ENCODE measurements around the gene EYS.

The EYS gene

DNA sequence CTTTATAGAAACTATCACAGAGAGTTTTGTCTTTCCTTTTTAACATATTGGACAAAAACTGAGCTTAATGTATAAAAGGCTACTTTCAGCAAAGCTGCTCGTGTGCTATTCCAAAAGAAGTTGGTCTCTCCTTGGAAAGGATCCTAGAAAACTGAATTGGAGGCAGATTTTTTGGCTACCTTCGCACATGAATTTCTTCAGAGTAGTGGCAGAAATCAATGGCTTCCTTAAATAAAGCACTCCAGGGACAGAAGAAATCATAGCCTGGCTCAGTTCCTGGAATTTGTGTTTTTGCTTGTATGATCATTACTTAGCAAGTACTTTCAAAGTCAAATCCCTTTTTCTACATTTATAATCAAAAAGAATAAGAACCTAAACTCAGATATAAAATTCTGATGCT lies 1291.1 kb downstream of the EYS start:
- TF ChIP-seq GATA2 (IDR thresholded peaks at IDR 0.05; ENCODE audit: low read depth, low read length) (no peak), GATA3 (IDR thresholded peaks at IDR 0.05; ENCODE audit: low read depth, low read length) (no peak)

DNA sequence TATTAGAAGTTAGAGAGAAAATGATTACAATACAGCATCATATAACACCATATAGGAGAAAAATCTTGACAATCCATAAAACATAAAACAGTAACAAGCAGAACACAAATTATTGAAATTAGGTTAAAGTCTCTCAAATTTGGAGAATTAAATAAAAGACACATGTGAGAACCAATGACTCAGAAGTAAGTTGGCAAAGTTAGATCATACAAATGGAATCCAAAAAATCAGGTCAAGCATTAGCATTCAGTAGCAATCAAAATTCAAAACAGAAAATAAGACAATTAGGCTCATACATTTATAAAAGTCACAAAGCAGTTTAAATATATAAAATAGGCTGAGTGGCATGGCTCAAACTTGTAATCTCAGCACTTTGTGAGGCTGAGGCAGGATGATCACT lies 1295.8 kb downstream of the EYS start:
- TF ChIP-seq GATA3 (IDR thresholded peaks at IDR 0.05; ENCODE audit: low read depth, low read length), result no peak
- no peak for TF ChIP-seq GATA2 (IDR thresholded peaks at IDR 0.05; ENCODE audit: low read depth, low read length)

DNA sequence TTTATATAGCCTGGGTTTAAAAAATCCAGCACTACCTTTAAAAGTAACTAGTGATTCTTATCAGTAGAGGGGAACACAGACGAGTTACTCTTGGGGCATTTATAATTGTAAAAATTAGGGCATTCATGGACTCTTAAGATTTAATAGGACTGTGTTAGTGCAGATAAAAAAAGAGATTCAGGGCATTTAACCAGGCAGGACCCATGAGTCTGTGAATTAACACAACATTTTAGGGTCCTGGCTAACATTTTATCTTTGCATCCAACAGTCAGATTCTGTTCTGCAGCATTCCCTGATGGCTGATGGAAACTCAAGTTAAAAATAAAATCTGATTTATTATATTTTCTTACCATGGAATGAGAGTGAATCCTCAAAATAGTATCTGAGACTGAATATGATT lies 1297.1 kb downstream of the EYS start:
- TF ChIP-seq GATA2 (IDR thresholded peaks at IDR 0.05; ENCODE audit: low read depth, low read length), result peak; percentile 54; the same call in 1 of the 2 replicates
- TF ChIP-seq GATA3 (IDR thresholded peaks at IDR 0.05; ENCODE audit: low read depth, low read length), result peak; percentile 64; the same call in 1 of the 2 replicates

DNA sequence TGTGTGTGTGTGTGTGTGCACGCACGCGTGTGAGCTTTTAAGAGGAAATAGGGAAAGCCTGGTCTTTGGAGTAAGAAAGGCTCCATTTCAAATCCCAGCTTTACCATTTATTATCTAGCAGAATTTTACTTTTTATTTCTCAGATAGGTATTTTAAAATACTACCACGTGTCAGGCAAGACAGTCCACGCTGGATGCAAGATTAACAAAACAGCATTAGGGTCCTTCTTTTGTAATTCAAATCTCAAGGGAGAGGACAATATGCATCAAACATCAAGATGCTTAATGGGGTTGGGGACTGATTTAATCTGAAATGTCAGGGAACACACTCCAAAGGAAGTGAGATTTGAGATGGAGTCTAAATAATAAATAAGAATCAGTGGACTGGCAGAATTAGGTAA lies 1302.6 kb downstream of the EYS start:
- TF ChIP-seq GATA3 (IDR thresholded peaks at IDR 0.05; ENCODE audit: low read depth, low read length) (no peak), GATA2 (IDR thresholded peaks at IDR 0.05; ENCODE audit: low read depth, low read length) (no peak)

DNA sequence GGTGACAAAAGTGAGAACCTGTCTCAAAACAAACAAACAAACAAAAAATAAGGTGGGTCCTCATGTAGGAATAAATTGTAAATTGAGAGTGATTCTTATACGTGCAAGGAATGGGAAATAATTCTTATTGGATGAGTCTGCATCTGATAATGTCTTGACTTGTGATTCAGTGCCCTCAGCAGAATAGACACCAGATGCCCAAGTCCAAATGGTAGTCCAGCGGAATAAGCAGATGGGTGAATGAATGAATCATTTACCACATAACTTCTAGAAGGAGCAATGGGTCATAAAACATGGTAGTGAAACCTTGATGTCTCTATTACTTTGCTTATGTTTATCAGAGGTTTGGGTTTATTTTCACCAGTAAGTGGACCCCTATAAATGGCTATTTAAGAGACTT lies 1323.7 kb downstream of the EYS start:
- TF ChIP-seq GATA2 (IDR thresholded peaks at IDR 0.05; ENCODE audit: low read depth, low read length) (no peak), GATA3 (IDR thresholded peaks at IDR 0.05; ENCODE audit: low read depth, low read length) (no peak)

DNA sequence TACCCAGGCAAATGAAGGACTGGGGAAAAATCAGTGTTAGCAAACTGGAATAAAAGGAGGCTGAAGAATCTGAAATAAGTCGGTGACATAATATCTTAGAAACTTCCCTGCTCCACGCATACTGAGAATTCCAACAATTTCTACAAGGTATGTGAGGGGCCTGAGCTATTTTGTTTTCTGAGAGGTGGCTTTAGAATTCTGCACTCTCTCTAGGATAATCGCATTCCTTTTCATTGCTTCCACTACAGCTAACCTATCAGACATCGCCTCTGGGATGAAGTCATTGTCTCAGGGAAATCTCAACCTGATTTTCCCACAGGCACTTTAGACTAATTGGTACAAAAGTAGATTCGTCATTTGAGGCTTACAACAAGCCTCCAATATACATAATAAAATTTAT lies 1330.6 kb downstream of the EYS start:
- TF ChIP-seq GATA2 (IDR thresholded peaks at IDR 0.05; ENCODE audit: low read depth, low read length) (no peak), GATA3 (IDR thresholded peaks at IDR 0.05; ENCODE audit: low read depth, low read length) (no peak)

DNA sequence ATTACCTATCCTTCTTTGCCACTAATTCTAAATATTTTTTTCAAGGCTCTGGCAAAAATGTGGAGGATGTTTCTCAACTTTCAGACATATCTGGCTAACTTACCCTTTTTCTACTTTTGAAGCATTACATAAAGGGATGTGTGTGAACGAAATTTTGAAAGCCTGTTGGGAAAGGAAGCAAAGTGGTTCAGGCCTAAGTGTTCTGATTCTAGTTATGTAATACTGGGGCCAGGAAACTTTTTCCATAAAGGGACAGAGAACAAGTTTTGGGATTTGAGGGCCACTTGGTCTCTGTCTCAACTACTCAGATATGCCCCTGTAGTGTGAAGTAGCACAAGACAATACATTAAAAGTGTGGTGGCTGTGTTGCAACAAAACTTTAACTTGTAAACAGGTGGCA lies 1349.6 kb downstream of the EYS start:
- no peak for TF ChIP-seq GATA2 (IDR thresholded peaks at IDR 0.05; ENCODE audit: low read depth, low read length)
- TF ChIP-seq GATA3 (IDR thresholded peaks at IDR 0.05; ENCODE audit: low read depth, low read length), result no peak

DNA sequence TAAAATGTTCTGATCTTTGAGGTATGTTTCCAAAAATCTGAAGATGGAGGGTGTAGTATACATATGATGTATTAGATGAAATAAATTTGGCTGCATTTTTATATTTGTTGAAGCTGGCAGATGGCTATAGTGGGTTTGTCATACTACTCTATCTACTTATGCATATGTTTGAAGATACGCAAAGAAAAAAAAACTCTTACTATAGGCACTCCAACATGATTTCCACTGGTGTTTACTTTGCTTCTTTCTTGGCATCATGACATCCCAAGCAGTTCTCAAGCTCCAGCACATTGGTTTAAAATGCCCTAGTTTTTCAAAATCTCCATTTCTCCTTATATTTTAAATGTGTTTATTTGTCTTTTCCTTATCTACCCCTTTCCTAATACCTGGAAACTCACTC lies 1359.6 kb downstream of the EYS start:
- TF ChIP-seq GATA3 (IDR thresholded peaks at IDR 0.05; ENCODE audit: low read depth, low read length) (no peak), GATA2 (IDR thresholded peaks at IDR 0.05; ENCODE audit: low read depth, low read length) (no peak)

DNA sequence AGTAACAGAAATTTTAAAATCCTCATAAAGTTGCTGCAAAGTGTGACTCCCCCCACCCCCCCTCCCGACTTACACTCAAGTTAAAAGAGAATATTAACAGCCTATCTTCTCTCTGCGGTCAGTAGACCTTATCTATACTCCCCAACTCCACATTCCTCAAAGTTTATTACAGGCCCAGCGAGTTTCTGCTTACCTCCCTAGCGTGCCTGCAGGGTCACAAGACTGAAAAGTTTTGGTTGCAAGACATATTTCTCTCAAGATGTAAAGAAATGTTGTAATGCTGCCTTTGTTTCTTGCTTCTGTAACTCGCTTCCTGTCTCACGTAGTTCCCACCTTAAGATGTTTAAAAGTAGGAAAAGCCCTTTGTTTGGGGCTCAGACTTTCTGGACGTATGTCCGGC lies 1371.8 kb downstream of the EYS start:
- TF ChIP-seq GATA2 (IDR thresholded peaks at IDR 0.05; ENCODE audit: low read depth, low read length), result no peak
- no peak for TF ChIP-seq GATA3 (IDR thresholded peaks at IDR 0.05; ENCODE audit: low read depth, low read length)

DNA sequence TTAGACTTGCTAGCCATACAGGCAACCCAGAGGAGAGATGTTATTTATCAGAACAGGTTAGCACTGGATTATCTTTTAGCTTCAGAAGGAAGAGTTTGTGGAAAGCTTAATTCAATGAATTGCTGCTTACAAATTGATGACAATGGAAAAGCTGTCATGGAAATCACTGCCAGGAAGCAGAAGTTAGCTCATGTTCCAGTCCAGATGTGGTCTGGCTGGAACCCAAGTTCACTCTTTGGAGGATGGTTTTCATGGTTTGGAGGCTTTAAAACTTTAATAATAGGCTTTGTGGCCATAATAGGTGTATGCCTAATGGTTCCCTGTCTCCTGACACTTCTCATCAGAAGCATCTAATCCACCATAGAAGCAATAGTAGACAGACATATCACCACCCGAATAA lies 1372.4 kb downstream of the EYS start:
- TF ChIP-seq GATA3 (IDR thresholded peaks at IDR 0.05; ENCODE audit: low read depth, low read length), result no peak
- TF ChIP-seq GATA2 (IDR thresholded peaks at IDR 0.05; ENCODE audit: low read depth, low read length), result no peak

DNA sequence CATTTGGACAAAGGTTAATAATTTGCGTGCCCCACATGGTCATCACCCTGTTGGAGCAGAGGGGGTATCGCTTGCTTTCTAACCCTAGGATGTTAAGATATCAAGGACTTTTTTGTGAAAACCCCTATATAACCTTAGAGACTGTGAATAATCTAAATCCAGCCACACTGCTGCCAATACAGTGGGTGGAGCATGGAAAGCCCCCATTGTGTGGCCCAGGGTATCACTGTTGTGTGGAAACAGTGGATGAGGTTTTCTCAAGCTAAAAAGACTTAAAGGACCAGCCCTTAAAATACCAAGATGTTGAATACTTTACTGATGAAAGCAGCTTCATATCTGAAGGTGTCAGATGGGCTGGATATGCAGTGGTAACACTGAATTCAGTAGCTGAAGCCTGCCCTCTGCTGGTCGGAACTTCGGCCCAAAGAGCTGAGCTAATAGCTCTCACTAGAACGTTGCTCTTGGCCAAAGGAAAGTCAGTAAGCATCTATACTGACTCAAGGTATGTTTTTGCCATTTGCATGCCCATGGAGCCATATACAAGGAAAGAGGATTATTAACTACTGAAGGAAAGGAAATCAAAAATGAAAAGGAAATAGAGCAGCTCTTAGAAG lies 1376.2 kb downstream of the EYS start:
- TF ChIP-seq GATA3 (IDR thresholded peaks at IDR 0.05; ENCODE audit: low read depth, low read length), result no peak
- no peak for TF ChIP-seq GATA2 (IDR thresholded peaks at IDR 0.05; ENCODE audit: low read depth, low read length)

DNA sequence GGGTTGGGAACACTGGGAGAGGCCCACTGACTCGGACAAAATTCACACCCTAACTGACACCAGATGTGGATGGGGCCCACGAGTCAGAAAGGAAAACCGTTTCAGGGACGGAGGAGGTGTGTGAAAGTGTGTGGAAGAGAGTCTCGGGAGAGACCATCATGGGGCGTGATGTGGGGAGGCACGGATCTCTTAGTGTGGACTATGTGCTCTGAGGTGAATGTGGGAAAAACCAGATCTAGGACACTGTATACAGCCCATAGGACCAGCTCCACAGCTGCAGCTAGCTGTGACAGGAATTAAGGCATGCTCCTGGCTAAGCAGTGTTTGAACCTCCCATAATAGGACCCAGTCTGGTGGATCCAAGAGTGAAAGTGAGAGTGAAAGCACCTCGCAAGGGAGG lies 1380.1 kb downstream of the EYS start:
- TF ChIP-seq GATA3 (IDR thresholded peaks at IDR 0.05; ENCODE audit: low read depth, low read length), result no peak

DNA sequence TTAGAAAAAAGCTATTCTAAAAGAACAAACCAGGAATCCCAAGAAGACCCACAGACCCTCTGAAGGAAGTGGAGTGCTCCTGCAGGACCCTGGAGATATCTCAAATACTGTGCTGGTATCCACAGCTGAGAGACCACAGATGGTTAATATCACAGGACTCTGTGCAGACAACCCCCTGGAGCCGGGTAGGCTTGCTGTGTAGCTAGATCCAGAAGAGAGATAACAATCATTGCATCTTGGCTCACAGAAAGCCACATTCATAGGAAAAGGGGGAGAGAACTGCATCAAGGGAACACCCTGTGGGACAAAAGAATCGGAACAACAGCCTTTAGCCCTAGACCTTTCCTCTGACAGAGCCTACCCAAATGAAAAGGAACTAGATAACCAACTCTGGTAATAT lies 1381.9 kb downstream of the EYS start:
- TF ChIP-seq GATA3 (IDR thresholded peaks at IDR 0.05; ENCODE audit: low read depth, low read length) (0 out of 2 replicates have a peak, but pooled peaks have one; percentile 31), GATA2 (IDR thresholded peaks at IDR 0.05; ENCODE audit: low read depth, low read length) (peak; percentile 59)

DNA sequence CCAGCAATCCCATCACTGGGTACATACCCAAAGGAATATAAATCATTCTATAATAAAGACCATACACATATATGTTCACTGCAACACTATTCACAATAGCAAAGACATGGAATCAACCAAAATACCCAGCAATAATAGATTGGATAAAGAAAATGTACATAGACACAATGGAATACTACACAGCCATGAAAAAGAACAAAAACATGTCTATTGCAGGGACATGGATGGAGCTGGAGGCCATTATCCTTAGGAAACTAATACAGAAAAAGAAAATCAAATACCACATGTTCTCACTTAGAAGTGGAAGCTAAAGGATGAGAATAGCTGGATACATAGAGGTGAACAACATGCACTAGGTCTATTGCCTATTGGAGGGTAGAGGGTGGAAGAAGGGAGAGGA lies 1396.8 kb downstream of the EYS start:
- TF ChIP-seq GATA2 (IDR thresholded peaks at IDR 0.05; ENCODE audit: low read depth, low read length) (no peak), GATA3 (IDR thresholded peaks at IDR 0.05; ENCODE audit: low read depth, low read length) (no peak)

DNA sequence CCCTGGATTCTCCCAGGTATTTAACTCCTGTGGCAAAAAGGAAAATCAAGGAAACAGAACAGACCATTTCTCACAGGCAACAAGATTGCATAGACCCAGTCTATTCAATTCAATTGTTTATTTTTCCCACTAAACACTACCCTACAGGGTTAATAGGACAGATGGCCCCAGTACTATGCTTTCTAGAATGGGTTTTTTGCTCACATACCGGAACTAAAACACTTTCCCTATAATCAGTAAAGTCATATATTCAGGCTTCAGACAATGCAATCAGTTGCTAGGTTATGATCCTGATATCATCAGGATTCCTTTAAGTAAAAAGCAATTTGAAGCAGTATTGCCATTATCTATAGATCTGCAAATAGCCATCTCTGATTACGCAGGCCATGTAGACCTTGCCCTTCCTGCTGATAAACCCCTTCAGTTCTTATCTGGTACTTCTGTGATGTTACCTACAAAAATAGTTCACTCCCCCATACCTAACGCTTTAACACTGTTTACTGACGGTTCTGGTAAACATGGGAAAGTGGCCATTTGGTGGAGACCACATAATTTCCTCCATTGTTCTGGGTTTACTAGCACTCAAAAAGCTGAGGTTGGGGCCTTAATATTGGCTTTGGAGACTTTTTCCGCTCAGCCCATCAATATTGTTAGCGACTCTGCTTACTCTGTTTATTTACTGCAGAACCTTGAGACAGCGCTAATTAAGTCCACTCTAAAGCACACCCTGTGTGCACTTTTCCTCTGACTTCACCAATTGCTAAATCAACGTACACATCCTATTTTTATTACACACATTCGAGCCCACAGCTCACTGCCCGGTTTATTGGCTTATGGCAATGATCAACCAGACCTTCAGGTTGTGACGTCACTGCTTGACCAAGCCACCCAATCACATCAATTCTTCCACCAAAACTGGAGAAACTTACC lies 1405.5 kb downstream of the EYS start:
- no peak for TF ChIP-seq GATA2 (IDR thresholded peaks at IDR 0.05; ENCODE audit: low read depth, low read length)
- TF ChIP-seq GATA3 (IDR thresholded peaks at IDR 0.05; ENCODE audit: low read depth, low read length), result no peak

Measured in SH-SY5Y (cell line).